Occipital lobe (tissue), 2 donors: ENCODE data around the gene LMNA. TPM values are rescaled to one million over a fixed set of nuclear protein-coding genes. Genes with fewer than 3 reads are reported as not detected.
"Not testable (repeated sequence)": the region's sequence is repeated elsewhere in the genome, so short reads cannot be mapped to it uniquely, and the experiment has no call there.

Source experiments
- DNase-seq: peaks from one replicate; lab custom pipeline; 2025; lab: John Stamatoyannopoulos, UW
- total RNA-seq: library from RNA; depleted of rRNA; stranded (reverse); fragments of >200 nt; gene quantifications from one replicate; pipeline ENCODE4 v1.2.3, GENCODE V29; 2014

Gene LMNA
- total RNA-seq, 1 donor from 2014 or later = 18.1 TPM

DNA sequence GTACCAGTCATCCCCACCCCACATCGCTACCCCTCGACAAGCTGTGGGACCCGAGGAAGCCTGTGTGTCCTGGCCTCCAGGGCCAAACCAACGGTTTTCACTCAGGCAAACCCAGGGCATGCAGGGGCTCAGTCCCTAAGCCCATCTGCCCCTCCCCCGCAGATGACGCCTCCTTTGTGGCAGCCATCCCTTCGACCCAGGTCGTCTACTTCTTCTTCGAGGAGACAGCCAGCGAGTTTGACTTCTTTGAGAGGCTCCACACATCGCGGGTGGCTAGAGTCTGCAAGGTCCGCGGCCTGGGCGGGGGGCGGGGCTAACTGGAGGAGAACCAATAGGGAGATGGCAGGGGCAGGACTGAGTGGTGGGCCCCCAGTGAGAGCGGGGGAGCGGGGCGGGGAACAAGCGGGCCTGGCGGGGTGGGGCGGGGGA is 46.2 kb downstream of the LMNA start:
- peak; percentile 76 for DNase-seq

DNA sequence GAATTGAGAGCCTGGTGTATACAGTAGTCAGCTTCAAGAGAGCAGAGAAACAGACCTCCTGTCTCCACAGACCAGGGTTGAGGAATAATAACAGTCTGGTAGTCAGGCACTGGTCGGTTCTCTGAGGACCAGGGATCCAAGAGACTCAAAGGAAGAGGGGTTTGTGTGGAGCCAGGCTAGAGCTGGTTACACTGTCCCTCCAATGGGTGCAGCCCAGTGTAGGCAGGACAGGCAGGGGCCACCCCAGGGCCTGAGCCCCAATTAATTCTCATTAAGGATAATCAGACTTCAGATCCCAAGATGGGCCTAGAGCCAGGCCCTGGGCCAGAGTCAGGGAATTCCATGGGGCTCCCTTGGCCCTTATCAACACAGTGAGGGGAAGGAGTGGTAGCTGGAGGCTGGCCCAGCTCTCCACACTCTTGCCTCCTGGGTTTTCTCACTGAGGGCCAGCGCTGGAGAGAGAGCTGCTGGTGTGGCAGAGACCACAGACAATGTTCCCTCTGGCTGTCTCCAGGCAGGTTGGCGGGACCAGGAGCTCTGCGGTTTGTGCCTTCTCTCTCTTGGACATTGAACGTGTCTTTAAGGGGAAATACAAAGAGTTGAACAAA is 48.0 kb downstream of the LMNA start:
- DNase-seq = no peak

DNA sequence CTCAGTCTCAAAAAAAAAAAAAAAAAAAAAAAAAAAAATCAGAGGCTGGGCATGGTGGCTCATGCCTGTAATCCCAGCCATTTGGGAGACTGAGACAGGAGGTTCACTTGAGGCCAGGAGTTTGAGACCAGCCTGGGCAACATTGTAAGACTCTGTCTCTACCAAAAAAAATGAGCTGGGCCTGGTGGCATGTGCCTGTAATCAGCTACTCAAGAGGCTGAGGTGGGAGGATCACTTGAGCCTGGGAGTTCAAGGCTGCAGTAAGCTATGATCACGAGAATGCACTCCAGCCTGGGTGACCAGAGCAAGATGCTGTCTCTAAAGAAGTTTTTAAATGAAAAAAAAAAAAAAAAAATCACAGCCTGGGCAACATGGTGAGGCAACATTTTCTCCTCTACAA is 49.2 kb downstream of the LMNA start:
- no peak for DNase-seq

DNA sequence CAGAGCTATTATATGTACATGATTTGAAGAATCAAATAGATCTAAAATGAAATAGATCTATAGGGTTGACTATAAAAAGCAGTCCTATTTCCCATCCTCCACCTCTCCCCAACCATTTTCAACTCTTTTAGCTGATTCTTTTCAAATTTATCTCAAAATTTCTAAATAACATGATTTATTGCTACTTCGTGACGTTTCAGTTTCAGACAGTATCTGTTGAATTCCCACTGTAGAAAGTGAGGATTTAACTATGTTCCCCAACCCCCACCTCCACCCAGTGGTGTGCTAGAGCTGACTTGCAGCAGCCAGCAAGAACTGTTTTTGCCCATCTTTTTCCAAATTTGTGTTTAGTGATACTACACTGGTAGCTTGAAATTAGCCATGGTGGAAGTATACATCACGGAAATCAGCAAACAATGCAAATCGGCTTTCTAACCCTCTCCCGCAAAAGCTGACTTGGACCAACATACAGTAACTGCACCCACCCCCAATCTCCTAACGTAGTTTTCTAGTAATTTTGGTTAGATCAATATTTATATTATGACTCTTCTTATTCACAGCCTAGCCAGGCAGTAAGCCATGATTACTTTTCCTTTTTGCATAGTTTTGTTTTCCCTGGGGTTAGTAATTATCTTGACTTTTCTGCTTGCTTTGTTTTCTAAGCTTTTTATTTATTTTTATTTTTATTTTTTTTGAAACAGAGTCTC is 49.8 kb downstream of the LMNA start:
- no peak for DNase-seq

DNA sequence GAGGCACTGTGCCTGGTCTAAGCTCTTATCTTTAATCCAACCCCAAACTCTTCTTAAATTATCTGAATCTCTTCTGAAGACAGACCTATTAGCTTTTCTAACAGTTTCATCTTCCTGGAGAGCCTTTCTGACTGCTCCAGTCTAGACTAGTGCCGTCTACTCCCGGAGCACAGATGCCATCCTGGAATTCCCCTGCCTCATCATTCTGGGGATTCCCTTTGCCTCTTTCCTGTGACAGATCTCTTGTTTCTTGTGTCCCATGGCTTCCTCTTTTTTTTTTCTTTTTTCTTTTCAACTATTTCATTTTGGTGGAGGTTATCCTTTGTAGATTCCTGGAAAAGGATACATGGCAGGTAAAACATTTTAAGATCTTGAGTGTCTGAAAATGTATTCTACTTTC is 50.6 kb downstream of the LMNA start:
- no peak for DNase-seq

DNA sequence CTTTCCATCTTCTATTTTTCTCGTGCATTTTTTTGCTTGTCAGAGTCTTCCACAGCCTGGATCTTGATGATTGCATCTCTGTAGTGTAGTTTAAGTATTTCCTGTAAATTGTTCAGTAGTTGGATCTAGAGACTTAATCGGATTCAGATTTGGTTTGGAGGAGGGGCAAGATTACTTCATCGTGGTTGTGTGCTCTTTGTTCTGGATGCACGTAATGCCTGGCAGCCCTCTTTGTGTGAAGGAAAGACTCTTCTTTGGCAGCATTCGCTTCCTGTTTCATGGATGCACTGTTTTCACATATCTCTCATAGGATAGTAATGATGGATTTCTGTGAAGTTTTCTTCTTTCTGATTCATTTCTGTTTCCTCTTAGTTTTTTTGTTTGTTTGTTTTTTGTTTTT is 53.0 kb downstream of the LMNA start:
- DNase-seq = no peak

DNA sequence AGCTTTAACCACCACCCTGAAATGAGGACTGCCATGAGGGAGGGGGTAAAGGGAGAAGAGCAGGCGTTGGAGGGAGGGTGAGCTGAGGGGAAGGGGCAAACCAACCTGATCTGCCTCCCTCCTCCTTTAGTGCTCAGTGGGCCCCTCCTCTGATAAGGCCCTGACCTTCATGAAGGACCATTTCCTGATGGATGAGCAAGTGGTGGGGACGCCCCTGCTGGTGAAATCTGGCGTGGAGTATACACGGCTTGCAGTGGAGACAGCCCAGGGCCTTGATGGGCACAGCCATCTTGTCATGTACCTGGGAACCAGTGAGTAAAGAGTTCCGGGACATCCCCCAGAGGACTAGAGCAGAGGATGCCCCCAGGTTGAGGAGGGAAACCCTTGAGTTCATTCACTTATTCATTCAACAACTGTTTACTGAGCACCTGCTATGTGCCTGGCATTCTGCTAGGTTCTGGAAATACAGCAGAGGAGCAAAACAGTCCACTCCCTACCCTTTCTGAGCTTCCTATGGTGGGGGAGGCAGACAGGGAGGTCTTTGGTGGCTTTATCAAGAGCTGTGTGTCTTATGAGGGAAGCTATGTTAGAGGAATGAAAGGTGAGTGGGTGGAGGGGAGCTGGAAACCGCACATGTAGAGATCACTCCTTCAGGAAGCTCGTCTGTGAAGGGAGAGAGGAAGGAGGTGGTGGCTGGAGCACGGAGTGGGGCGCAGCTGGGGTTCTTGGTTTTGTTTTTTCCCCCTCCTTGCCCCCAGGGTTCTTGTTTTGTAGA is 58.4 kb downstream of the LMNA start:
- no peak for DNase-seq

DNA sequence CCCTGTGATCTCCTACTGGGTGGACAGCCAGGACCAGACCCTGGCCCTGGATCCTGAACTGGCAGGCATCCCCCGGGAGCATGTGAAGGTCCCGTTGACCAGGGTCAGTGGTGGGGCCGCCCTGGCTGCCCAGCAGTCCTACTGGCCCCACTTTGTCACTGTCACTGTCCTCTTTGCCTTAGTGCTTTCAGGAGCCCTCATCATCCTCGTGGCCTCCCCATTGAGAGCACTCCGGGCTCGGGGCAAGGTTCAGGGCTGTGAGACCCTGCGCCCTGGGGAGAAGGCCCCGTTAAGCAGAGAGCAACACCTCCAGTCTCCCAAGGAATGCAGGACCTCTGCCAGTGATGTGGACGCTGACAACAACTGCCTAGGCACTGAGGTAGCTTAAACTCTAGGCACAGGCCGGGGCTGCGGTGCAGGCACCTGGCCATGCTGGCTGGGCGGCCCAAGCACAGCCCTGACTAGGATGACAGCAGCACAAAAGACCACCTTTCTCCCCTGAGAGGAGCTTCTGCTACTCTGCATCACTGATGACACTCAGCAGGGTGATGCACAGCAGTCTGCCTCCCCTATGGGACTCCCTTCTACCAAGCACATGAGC is 62.2 kb downstream of the LMNA start:
- no peak for DNase-seq

DNA sequence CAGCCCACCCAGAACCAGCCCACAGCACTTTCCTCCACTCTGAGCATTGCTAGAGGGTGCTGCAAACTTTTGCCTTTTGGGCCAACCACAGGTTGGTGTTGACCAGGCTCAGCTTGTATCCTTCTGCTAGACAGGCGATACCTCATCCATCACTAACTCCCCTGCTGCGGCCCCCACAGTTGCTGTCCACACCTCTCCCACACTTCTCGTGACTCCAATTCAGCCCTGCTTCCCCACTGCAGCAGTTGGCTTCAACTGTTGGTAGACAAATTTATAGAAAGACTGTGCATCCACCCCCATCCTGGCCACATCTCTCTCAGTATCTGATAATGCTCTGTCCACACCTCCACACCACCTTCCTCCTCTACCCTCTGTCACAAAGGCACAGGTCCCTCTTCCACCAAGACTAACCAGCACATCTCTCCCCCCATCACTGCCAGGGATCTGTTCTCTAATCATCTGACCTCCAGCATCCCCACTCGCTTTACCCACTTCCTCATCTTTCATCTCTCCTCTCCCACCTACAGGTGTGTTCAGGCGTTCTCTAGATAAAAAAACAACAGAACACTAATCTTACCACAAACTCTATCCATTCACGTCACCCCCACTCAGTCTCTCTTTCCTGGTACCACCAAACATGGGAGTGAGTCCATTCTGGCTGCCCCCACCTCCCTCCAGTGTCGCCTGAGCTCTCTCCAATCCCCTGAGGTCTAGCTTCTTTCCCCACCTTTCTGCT is 63.6 kb downstream of the LMNA start:
- no peak for DNase-seq

DNA sequence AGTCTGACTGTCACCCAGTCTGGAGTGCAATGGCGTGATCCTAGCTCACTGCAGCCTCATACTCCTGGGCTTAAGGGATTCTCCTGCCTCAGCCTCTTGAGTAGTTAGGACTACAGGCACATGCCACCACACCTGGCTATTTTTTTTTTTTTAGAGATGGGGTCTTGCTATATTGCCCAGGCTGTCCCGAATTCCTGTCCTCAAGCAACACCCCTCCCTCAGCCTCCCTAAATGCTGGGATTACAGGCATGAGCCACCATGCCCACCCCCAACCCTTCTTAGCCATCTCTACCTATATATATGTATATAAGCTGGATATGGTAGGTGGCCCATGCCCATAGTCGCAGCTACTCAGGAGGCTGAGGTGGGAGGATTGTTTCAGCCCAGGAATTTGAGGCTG is 66.0 kb downstream of the LMNA start:
- no peak for DNase-seq

DNA sequence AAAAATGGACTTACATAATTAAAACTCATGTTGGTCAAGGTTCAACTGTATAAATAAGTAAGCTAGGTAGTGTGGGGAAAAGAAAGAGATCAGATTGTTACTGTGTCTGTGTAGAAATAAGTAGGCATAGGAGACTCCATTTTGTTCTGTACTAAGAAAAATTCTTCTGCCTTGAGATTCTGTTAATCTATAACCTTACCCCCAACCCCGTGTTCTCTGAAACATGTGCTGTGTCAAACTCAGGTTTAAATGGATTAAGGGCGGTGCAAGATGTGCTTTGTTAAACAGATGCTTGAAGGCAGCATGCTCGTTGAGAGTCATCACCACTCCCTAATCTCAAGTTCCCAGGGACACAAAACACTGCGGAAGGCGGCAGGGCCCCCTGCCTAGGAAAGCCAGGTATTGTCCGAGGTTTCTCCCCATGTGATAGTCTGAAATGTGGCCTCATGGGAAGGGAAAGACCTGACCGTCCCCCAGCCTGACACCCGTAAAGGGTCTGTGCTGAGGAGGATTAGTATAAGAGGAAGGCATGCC is 66.9 kb downstream of the LMNA start:
- not testable (repeated sequence) for DNase-seq

DNA sequence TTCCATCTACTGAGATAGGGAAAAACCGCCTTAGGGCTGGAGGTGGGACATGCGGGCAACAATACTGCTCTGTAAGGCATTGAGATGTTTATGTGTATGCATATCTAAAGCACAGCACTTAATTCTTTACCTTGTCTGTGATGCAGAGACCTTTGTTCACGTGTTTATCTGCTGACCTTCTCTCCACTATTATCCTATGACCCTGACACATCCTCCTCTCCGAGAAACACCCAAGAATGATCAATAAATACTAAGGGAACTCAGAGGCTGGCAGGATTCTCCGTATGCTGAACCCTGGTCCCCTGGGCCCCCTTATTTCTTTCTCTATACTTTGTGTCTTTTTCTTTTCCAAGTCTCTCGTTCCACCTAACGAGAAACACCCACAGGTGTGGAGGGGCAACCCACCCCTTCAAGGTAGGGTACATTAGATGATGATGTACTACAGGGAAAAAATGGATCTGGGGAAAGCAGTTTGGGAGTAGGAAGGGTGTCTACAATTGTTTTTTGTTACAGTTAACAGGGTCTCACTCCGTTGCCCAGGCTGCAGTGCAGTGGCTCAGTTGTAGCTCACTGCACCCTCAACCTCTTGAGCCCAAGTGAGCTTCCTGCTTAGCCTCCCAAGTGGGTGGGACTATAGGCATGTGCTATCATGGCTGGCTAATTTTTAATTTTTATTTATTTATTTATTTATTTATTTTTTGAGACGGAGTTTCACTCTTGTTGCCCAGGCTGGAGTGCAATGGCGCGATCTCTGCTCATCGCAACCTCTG is 67.7 kb downstream of the LMNA start:
- DNase-seq = not testable (repeated sequence)

DNA sequence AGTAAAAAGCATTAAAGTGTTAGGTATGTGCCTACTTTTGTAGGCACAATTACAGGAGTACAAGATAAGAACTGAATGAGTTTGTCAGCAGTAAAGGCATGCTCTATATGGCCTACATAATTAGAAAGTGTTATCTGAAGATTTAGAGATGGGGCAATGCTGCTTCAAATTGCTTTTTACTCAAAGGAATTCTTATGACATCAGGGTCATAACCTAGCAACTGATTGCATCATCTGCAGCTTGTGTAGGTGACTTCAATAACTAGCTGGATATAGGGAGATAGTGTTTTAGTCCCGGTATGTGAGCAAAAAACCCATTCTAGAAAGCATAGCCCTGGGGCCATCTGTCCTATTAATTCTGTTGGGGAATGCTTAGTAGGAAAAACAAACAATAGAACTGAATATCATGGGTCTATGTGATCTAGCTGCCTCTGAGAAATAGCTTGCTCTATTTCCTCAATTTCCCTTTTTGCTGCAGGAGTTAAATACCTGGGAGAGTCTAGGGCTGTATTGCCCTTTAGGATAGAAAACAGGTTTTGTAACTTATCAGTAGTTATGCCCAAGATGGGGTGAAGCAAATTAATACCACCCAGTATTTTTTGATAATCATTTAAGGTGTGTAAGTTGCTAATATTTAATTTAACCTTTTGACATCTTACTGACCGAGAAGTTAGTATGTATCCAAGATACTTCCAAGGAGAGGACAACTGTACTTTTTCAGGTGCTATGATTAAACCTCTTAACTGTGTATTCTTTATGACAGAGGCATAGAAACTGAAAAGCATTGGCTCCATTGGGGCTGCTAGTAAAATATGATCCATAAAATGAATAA is 72.1 kb downstream of the LMNA start:
- not testable (repeated sequence) for DNase-seq

Other genes starting within 250 kb of the LMNA start
- gene RIT1, start 203.4 kb upstream of the LMNA start, total RNA-seq = 32.0 TPM
- gene KHDC4, start 180.3 kb upstream of the LMNA start, total RNA-seq = 37.6 TPM
- not detected for gene RXFP4, start 173.1 kb upstream of the LMNA start, total RNA-seq
- 129 TPM for gene ARHGEF2, start 136.2 kb upstream of the LMNA start, total RNA-seq
- gene SSR2, start 93.8 kb upstream of the LMNA start, total RNA-seq = 193 TPM
- gene UBQLN4, start 60.9 kb upstream of the LMNA start, total RNA-seq = 25.9 TPM
- gene LAMTOR2, start 59.9 kb upstream of the LMNA start, total RNA-seq = 30.7 TPM
- not detected for gene RAB25, start 53.6 kb upstream of the LMNA start, total RNA-seq
- 42.4 TPM for gene MEX3A, start 32.2 kb upstream of the LMNA start, total RNA-seq
- 13.6 TPM for gene SEMA4A, start 38.9 kb downstream of the LMNA start, total RNA-seq
- gene SLC25A44, start 79.4 kb downstream of the LMNA start, total RNA-seq = 9.7 TPM
- gene PMF1, start 98.3 kb downstream of the LMNA start, total RNA-seq = 29.2 TPM
- gene BGLAP, start 127.5 kb downstream of the LMNA start, total RNA-seq = not detected
- 8.6 TPM for gene PAQR6, start 133.3 kb downstream of the LMNA start, total RNA-seq
- gene SMG5, start 168.1 kb downstream of the LMNA start, total RNA-seq = 31.2 TPM
- gene TMEM79, start 169.6 kb downstream of the LMNA start, total RNA-seq = 0.78 TPM
- 12.5 TPM for gene GLMP, start 181.0 kb downstream of the LMNA start, total RNA-seq
- gene VHLL, start 184.6 kb downstream of the LMNA start, total RNA-seq = 0.94 TPM
- 352 TPM for gene CCT3, start 223.6 kb downstream of the LMNA start, total RNA-seq
- not detected for gene TSACC, start 223.8 kb downstream of the LMNA start, total RNA-seq